CD4-positive, alpha-beta T cell treated with Interleukin-4 for 1 hour (primary cell): ENCODE measurements around the gene GNAO1.

Experiments used
- DNase-seq, 2 donors: peaks; one replicate each; pipeline ENCODE4 v3.0.0-alpha.2; 2020 to 2022

Gene GNAO1

DNA sequence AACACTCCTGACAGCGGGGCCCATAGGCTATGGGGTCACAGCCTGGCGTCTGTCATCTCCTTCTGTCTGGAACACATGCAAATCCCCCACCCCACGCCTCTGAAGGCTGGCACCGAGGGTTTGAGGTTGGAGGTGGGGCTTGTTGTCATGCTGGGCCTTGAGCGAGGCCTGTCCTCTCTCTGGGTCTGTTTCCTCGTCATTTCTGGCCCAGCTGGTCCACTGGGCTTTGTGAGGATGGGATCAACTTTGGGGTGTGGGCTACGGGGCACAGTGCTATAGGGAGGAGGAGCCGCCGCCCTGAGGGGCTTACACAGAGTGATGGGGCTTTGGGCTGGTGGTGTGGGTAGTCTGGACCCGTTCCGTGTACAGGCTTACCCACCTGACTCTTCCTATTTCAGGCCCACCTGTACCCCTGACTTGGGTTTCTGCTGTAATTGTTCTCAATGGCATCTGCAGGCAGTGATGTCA is 146.6 kb downstream of the GNAO1 start:
- no peak for DNase-seq

DNA sequence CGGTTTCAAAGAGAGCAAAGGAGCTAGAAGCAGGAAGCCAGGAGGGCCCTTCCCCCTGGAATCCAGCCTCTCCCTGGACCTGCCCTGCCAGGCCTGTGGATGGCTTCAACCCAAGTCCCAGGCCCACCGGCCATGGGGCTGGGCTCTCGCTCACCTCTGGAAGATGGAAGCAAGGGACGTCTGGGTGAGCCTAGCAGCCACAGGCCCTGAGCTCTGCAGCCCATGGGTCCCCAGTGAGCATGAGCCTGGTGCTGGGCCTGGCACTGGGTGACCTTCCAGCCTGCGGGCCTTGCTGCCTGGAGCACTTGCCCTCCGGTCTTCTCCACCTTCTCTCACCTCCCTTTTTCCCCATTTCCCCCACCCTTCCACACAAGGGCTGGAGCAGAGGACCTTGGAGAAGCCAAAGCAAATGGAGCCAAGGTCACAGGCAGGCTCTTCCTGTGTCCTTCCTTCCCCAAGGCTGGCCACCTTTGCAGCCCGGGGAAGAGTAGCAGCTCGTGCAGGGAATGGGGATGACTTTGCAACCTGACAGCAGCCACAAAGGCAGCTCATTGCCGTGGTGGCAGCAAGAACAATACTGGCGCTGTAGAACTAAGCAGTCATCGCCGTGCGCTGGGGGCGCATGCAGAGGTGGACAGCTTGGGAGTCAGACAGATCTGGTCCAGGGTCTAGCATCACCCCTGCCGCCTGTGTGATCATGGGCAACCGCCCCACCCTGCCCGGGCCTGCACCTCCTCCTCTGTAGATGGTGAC is 147.5 kb downstream of the GNAO1 start:
- DNase-seq, result no peak

DNA sequence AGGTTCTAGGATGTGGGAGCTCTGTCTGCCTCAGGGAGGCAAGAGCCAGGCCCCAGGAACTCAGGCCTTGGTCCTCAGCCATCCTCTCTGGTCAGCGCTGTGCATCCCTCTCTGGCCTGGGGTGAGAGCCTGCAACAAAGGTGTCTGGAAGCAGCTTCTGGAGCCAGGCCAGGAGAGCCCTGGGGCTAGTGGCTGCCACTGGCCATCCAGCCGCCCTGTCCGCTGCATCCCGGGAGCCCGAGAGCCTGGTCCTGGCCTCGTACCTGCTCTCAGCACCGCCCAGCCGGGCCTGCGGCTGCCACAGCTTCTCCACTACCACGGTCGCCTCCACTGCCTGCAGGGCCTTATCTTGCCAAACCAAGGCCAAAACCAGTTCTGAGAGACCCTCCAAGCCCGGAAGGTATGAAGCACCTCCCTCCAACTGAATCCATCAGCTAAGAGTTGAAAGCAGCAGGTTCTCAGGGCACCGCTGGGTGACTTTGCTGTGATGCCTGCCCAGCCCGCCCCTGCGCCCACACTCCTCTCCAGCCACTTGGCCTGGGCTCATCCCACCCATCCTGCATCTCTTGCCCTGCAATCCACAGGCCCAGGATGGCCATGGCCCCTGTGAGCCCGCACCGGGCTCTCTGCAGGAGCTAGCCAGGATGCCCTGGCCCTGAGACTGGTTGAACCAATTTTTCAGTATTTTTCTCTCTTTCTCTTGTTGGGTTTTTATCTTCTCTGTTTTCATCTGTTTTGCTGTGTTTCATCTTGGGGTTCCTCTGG is 148.3 kb downstream of the GNAO1 start:
- DNase-seq, result no peak

DNA sequence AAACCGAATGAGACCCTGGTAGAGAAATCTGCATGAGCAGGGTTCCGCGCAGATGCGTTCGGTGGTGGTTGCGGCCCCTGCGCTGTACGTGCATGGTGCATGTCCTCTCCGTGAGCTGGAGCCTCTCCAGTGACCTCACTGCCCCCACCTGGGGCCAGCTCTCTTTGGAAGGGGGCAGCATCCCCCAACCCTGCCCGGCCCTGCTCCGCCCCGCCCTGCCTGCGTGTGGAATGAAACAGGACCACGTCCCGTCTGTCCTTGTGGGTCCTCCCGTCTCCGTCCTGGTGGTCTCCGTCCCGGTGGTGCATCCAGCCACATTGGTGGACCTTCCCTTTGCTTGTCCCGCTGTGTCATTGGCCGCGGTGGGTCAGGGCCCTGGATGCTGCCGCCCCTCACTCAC is 149.1 kb downstream of the GNAO1 start:
- no peak for DNase-seq

DNA sequence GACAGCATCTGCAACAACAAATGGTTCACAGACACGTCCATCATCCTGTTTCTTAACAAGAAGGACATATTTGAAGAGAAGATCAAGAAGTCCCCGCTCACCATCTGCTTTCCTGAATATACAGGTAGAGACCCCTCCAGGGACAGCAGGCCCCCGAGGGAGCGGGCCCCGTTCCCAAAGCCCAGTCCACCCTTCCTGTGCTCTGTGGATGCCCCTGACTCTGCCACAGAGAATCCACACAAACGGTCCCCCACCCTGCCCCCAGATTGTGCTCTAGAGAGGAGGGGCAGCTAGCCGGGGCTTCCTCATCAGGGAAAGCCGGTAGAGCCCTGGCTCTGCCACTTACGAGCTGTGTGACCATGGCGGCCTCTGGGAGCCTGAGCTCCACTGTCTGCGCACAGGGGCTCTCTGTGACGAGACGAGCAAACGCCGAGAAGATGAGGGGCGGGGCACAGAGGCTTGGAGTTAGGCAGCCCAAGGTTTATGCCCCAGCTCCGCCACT is 149.6 kb downstream of the GNAO1 start:
- no peak for DNase-seq

DNA sequence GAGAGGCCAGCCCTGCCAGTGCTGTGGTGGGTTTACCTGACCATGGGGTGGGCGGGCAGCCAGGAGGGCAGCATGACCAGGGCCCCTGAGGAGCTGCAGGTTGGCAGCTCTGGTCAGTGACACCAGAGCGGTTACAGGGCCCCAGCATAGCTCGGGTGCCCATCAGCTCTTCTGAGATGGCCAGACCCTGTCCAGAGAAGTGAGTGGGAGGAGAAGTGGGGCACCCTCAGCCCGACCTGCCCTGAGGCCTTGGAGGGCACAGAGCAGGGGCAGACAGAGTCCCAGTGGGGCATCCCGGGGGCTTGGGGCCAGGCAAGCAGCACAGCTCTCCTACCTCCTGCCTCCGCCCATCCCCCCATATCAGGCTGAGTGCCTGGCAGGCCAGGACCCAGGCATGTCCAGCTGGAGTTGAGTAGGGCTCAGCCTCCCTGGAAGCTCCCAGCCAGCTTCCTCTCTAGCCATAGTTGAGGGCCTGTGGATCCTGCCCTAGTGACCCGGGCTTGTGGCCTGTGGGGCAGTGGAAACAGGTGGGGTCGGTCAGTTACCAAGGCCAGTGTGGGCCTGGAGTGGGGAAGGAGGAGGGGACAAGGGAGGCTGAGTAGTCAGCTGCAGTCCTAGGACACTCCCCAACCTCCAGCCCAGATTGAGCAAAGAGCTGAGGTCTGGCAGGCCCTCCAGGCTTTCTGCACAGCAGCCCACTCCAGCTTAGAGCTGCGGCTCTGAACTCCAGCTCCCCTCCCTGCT is 150.5 kb downstream of the GNAO1 start:
- DNase-seq, result no peak

DNA sequence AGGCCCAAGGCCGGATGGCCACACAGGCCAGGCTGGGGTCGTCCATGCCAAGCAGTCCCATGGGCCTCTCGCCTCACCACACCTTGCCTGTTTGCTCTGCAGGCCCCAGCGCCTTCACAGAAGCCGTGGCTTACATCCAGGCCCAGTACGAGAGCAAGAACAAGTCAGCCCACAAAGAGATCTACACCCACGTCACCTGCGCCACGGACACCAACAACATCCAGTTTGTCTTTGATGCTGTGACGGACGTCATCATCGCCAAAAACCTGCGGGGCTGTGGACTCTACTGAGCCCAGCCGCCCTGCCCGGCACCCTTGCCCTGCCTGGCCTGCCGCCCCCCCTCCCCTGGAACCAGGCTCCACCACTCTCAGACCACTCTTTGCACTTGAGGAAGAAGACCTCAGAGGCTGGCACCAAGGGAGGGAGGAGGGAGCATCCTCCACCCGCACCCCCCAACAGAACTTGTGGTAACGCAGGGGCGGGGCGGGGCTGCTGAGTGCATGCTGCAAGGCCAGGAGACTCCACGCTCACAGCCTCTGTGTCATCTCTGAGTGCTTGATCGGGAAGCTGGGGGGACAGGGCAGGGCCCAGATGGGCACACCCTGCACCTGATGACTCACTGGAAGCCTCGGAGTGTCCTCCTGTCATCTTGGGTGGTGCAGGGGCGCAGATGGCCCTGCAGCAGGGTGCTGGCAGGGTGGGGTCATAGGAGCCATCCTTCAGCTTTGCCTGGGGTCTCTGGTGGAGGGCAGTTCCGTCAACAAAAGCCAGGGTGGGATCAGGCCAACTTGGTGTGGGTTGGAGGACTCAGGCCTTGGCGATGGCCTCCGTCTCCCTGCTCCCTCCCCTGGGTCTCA is 152.6 kb downstream of the GNAO1 start:
- no peak for DNase-seq

DNA sequence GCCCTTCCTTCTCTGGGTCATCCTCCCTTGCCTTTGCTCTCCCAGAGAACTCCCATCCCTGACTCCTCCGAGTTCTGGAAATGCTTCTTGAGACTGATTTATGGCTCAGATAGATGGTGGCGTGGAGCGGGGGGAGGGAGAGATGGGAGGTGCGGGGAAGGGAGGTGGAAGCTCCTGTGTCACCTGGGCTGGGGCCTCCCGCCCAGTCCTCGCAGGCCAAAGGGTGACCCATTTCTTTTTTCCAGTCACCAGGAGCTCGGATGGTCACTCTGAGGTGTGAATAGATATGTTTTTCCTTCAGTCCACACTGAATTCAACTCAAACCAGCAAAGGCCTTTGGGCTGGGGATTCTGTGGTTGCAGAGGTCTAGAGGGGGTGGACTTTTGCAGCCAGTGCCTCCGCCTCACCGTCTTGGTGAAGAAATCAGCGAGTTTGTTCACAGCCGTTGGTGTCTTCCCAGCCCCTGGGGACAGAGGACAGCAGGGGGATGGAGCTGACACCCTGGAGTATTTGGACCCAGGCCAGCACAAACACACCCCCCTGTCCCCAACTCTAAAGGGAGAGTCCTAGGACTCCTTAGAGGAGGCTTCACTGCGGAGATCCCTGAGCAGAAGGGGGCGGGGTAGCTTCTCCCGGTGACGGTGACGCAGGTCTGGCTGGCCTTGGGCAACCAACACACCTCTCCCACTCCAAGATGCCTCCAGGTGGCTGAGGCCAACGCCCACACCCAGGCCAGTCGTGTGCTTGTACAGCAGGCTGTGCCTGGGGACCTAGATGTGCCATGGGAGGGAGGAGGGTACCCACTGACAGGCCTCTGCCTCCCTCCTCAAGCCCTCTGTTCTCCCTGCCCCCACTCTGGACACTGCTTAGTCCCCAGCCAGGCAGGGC is 153.5 kb downstream of the GNAO1 start:
- DNase-seq, result no peak

DNA sequence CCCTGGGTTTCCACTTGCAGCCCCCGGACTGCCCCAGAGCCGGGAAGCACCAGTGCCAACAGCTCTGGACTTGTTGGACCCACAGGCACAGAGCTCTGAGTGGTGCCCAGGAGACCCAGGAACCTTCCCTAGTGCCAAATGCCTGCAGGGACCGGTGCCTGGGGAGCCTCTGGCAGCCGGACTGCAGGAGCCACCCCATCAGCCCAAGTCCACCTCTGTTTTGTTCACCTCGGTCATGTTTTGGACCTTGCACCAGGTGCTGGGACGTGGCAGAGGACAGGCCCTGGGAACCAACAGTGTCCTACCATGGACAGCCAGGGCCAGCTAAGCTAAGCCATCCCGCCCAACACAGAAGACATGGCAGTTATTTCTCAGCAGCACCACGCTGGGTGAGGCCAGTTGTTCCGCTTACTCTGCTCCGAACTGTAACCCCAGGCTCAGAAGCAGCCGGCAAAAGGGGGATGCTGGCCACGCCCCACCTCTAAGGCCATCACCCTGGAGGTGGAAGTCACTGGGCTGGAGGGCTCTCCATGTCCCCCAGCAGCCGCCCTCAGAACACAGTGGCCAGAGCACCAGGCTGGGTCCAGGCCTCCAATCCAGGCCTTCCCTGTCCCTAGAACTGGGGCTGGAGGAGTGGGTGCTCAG is 154.2 kb downstream of the GNAO1 start:
- DNase-seq, result no peak

DNA sequence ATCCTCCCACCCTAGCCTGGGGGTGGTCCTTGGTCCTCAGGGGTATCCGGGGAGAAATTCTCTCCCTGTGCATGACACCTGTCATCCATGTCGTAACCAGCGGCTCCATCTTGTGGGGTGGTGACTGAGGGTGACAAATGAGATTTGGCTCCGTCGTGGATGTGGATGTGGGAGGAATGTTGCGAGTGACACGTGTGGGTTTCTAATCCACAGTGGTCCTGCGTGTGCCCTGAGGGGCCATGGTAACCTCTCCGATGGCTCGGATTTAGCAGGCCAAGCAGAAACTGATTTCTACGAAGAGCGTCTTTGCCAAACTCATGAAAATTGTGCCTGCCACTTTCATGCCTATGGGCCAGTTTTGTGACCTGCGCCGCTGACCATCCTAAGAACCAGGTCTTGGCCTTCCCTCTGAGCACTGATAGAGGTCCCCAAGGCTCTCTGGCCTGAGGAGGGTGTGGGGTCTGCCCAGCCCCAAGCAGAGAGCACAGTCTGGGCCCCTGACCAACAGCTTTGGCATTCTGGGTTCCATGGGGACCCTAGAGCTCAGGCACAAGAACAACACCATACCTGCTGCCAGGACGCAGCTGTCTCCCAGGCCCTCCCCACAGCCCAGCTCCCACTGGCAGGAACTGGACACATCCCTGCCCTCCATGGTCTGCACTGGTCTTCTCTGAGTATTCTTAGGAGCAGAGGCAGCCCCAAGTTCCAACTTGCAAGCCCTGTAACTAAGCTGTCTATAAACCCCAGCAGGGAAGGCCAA is 155.0 kb downstream of the GNAO1 start:
- DNase-seq, result no peak

DNA sequence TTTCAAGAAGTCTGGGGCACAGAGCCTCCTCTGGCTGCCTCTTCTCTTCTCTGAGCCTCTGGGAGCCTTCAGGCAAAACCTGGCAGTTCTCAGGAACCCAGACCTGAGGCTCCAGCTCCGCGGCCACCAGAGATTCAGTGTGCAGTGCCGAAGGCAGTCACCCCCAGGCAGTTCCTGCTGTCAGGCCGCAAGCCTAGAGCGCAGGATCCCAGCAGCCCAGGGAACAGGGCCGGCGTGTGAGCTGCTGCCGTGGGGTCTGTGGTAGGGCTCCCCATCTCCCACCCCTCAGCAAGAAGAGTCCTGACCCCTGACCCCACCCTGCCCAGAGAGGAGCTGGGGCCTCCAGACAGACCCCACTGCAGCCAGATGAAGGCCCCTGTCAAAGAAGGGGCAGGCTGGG is 155.9 kb downstream of the GNAO1 start:
- no peak for DNase-seq

DNA sequence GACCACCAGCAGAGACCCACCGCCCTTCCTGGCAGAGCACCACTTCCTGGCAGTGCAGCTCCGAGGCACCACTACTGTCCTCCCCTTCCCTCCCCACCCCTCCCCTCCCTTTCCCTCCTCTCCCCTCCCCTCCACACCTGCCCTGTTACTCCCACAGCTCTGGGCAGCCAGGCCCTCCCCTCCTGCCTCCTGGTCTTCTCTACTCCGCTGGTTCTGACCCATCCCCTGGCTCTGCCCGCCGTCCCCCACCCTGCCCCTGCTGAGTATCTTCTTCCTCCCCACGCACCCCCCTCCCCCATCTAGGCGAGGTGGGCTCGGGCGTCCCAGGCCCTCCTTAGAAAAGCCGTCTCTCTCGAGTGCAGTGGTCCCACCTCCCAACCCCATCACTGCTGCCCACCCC is 156.4 kb downstream of the GNAO1 start:
- DNase-seq, result no peak

DNA sequence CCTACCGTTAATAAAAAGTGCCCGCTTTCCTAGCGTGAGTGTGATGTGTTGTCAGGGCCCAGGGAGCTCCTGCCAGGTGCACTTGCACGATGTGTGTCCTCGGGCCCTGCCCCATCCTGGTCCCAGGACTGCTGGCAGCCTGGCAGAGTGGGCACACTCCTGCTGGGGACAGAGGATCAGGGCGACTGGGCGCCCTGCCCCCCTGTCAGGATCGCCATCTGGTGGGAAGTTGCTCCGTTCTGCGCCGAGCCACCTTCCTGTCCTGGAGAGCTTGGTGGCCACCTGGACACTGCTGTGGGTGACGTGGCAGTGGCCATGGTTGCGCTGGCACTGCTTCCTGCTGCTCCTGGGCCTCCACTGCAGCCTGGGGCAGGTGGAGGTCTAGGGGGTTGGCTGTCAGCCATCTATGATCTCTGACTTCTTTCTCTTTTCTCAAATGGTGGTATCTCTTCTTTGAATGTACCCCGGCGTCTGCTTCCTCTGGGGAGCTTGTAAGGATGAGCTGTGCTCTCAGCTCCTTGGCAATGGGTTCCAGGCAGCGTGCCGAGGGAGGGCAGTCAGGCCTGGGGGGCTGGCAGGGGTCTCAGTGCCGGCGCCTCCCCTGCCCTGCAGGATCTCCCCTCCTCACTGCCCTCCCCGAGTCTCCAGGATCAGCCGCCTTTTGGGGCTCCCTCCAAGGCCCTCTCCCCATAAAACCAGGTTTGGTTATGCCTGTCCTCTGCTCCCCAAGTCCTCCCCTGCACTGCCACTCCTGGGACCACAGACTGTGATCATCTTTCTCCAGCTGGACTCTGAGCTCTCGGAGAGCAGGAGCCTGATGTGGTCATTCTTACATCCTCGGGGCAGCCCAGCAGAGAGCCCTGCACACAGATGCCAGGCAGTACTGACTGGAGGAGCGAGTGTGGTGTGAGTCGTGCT is 157.1 kb downstream of the GNAO1 start:
- DNase-seq, result no peak

DNA sequence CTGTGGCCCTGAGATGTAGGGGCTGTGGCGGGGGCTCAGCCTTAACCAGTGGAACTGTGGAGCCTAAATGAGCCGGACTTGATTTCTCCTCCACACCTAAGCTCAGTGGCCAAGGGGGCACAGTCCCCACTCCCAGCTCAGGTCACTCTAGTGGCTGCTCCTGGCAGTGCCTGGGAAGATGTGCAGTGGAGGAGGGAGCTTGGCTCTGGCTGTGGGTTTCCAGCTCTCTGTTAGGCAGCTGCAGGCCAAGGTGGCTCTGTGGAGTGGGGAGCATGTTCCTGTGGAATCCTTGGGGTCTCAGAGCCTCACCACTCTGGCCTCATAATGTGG is 157.8 kb downstream of the GNAO1 start:
- DNase-seq, result no peak

DNA sequence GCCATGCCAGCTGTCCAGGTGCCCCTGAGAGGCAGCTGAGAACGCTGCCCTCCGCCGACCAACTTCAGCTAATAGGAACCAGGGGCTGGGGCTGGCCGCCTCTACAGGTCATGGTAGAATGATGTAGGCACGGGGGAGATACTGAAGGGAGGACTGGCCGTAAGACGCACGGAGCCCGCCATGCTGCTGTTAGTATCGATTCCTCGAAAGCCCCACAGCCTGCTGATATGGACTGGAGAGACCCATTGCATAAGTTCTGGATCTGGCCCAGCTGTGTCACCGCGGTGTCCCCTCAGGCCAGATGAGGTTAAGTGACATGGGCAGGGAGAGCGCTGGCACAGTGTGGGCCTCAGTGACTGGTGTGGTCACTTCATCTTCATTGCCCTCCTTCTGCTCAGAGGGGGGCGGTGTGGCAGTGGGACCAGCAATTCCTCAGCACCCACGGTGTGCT is 158.4 kb downstream of the GNAO1 start:
- no peak for DNase-seq

DNA sequence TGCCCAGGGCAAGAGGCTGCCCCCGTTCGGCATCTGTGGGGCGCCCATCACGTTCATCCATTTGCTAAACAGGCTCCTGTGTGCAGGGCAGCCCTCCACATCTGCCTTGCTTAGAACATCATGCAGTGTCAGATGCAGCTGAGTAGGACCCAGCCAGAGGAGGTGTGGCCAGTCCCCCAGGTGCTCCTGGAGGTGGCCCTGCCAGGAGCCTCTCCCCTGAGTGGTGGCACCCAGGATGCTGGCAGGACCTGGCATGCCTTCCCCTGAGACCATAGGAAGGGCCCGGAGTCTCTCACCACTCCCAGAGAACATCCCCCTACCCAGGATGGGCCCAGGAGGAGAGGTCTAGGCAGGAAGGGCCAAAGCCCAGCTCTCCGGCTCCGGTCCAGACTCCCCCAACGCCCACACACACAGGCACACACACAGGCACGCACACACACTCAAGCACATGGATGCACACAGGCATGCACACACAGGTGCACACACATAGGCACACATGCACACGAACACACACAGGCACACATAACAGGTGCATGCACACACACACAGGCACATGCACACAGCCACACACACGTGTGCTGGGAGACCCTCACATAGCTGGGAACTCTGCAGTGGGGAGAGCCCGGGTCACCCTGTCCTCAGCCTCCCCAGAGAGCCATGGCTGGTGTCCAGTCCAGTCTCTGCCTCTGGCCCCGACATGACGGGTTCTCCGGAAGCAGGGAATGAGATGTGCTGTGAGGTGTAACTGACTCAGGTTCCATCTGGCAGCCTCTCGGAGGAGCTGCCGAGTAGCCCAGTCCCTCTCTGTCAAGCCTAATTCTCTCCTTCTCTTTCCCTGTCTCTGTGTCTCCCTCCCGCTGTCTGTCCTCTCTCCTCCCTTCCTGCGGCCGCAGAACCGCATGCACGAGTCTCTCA is 159.5 kb downstream of the GNAO1 start:
- no peak for DNase-seq

DNA sequence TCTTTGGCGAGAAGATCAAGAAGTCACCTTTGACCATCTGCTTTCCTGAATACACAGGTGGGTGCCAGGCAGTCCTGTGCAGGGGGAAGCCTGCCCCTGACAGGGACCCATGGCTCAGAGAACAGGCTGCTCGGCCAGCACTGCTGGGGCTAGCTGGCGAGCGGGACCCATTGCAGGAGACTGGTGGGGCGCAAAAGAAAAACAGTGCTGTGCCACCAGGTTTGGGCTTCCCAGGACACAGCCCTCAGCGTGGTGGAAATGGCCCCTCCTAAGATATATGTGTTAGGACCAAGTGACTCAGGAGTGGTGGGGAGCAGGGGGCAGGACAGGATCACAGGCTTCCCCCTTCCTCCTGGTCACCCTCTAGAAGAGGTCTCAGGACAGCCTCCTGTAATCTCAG is 160.2 kb downstream of the GNAO1 start:
- DNase-seq, result no peak
